ENCODE measurements around the gene SPON2. TPM values are rescaled to one million over a fixed set of nuclear protein-coding genes. Genes with fewer than 3 reads are reported as not detected.
"Not testable (repeated sequence)": the region's sequence is repeated elsewhere in the genome, so short reads cannot be mapped to it uniquely, and the experiment has no call there.

The SPON2 gene
- total RNA-seq, 2 donors from 2014 or later: 26.6 to 34.3 TPM

- DNase-seq (no peak), ATAC-seq (no peak)
- intact Hi-C loops (cut with DNase I, micrococcal nuclease): no loop called here
Measured at GRCh38 chr4:1126506-1126905, 45.9 kb downstream of the SPON2 start.

GRCh38 chr4:1125466-1125865 is 46.9 kb downstream of the SPON2 start:
- DNase-seq; intact Hi-C loops (cut with DNase I, micrococcal nuclease); ATAC-seq: not testable (repeated sequence)

- intact Hi-C loops (cut with DNase I, micrococcal nuclease): no loop called here
- DNase-seq (no peak), ATAC-seq (no peak)
Measured at GRCh38 chr4:1124818-1125217, 47.6 kb downstream of the SPON2 start.

GRCh38 chr4:1122505-1122904 is 49.9 kb downstream of the SPON2 start:
- DNase-seq: no peak
- ATAC-seq: peak; percentile 90
- intact Hi-C loops (cut with DNase I, micrococcal nuclease): no loop called here

Other genes with a start within 250 kb of the SPON2 start
- gene GAK, start 240.3 kb downstream of the SPON2 start, total RNA-seq: 100 to 1,000 TPM; 197 to 265 TPM
- 10 to 100 TPM; 21.4 to 28.6 TPM for gene TMEM175, start 240.1 kb downstream of the SPON2 start, total RNA-seq
- gene DGKQ, start 199.0 kb downstream of the SPON2 start, total RNA-seq: 10 to 100 TPM; 47.8 to 49.6 TPM
- gene IDUA, start 185.5 kb downstream of the SPON2 start, total RNA-seq: 10 to 100 TPM; 28.7 to 40.9 TPM
- gene SLC26A1, start 179.2 kb downstream of the SPON2 start, total RNA-seq: 1 to 10 TPM; 1.6 to 2.0 TPM
- gene FGFRL1, start 161.0 kb downstream of the SPON2 start, total RNA-seq: 10 to 100 TPM; 17.0 to 17.2 TPM
- gene RNF212, start 59.0 kb downstream of the SPON2 start, total RNA-seq: 1 to 10 TPM; 1.6 to 2.9 TPM
- gene CTBP1, start 76.5 kb upstream of the SPON2 start, total RNA-seq: 100 to 1,000 TPM; 156 to 180 TPM
- gene MAEA, start 117.3 kb upstream of the SPON2 start, total RNA-seq: 100 to 1,000 TPM in 1 of 2 donors, 10 to 100 TPM in 1; 88.7 to 101 TPM
- 10 to 100 TPM; 26.7 to 33.1 TPM for gene UVSSA, start 174.6 kb upstream of the SPON2 start, total RNA-seq
- not detected for gene NKX1-1, start 233.9 kb upstream of the SPON2 start, total RNA-seq